NCI-H1417 treated with DMSO at 0.1 percent for 48 hours (cell line): ENCODE measurements around the gene PLEKHA1.

Source experiments
- DNase-seq: peaks from one replicate; lab custom pipeline; 2025; lab: John Stamatoyannopoulos, UW

Gene PLEKHA1

GRCh38 chr10:122379041-122379440, 4.5 kb downstream of the PLEKHA1 start:
- no peak for DNase-seq

DNA sequence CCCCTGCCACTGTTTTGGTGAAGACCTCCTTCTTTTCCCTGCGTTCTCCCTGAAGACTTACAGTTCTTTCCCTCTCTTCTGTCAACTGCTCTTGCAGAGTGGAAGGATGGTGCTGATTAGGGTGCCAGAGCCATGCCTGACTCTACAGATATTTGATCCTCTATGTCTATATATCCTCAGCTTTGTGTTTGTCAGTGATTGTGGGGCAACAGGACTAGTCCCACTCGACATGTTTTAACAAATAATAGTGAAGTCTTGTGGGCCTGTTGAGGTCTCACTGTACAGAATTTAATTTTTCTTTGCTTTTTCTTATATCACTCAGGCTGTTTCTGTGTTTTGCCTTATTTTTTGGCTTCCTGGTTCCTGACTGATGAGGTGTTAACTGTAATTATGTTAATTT, 5.0 kb downstream of the PLEKHA1 start:
- DNase-seq = no peak

- no peak for DNase-seq
Measured at GRCh38 chr10:122380703-122381102, 6.2 kb downstream of the PLEKHA1 start.

GRCh38 chr10:122381680-122382079, 7.2 kb downstream of the PLEKHA1 start:
- DNase-seq = no peak

- DNase-seq = no peak
Measured at GRCh38 chr10:122386514-122386913, 12.0 kb downstream of the PLEKHA1 start.

DNA sequence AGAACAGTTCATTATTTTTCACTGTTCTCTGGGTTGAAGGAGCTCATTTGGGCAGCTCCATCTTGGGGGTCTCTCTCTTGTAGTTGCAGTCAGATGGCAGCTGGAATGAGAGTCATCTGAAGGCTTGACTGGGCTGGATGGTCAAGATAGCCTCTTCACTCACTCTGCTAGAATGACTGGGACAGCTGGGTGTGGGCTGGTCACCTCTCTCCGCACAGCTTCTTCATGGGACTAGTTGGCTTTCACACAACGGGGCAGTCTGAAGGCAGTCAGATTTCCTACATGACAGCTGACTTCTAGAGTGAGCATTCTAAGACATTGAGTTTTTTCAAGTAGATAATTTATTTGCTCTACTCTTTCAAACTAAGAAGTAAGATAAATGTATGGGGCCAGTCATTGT, 13.1 kb downstream of the PLEKHA1 start:
- DNase-seq = no peak

DNA sequence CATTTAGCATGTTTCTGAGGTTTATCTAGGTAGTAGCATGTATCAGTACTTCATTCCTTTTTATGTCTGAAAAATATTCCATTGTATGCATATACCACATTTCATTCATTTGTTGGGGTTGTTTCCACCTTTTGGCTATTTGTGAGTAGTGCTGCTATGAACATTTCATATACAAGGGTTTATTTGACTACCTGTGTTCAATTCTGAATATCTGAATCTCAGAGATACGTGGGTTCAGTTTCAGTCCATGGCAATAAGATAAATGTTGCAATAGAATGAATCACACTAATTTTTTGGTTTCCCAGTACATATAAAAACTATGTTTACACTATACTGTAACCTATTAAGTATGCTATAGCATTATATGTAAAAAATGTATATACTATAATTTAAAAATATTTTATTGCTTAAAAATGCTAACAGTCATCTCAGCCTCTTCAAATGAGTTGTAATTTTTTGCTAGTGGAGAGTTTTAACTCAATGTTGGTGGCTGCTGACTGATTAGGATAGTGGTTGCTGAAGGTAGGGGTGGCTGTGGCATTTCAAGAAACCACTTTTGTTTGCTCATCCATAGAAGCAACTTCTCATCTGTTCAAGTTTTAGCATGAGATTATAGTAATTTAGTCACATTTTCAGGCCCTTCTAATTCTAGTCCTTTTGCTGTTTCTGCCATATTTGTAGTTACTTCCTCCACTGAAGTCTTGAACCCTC, 13.9 kb downstream of the PLEKHA1 start:
- DNase-seq = no peak

DNA sequence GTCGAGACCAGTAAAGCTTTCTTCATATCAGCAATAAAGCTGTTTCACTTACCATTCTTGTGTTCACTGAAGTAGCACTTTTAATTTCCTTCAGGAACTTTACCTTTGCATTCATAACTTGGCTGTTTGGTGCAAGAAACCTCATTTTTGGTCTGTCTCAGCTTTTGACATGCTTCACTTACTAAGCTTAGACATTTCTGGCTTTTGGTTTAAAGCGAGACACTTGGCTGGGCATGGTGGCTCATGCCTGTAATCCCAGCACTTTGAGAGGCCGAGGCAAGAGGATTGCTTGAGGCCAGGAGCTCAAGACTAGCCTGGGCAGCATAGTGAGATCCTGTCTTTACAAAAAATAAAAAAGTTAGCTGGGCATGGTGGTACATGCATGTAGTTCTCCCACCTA, 15.8 kb downstream of the PLEKHA1 start:
- DNase-seq = no peak

GRCh38 chr10:122390679-122391078, 16.2 kb downstream of the PLEKHA1 start:
- no peak for DNase-seq

- DNase-seq = no peak
Measured at GRCh38 chr10:122391875-122392274, 17.4 kb downstream of the PLEKHA1 start.

DNA sequence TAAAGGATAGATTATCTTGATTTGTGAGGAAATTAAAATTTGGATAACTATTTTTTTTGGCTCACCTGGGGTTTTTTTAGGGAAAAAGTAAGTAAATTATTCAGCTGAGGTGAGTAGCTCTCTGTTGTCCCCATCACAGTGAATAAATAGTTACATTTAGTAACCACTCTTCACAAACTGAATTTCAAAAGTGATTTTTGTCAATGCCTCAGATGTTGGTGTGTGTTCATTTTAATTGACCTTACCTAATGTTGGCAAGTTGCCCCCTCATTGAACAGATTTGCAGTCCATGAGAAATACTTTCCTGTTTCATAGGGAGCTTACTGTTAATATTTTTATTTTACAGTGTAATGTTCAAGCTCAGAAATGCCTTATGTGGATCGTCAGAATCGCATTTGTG, 18.3 kb downstream of the PLEKHA1 start:
- no peak for DNase-seq

DNA sequence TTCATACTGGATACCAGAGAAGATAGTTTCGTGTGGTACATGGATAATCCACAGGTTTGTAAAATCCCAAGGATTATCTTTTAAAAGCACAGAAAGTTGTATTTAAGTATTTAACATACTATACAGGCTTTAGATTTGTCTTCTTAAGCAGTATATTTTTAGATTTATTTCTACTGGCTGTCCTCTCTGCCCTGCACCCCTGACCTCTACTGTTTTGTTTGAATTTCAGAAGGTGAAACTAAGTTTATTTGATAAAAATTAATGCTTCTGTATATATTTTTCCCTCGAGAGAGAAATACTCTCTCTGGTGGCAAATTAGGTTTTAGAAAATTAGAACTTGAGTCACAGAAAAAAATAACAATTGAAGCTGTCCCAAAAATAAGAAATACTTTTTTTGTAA, 18.8 kb downstream of the PLEKHA1 start:
- DNase-seq = no peak

DNA sequence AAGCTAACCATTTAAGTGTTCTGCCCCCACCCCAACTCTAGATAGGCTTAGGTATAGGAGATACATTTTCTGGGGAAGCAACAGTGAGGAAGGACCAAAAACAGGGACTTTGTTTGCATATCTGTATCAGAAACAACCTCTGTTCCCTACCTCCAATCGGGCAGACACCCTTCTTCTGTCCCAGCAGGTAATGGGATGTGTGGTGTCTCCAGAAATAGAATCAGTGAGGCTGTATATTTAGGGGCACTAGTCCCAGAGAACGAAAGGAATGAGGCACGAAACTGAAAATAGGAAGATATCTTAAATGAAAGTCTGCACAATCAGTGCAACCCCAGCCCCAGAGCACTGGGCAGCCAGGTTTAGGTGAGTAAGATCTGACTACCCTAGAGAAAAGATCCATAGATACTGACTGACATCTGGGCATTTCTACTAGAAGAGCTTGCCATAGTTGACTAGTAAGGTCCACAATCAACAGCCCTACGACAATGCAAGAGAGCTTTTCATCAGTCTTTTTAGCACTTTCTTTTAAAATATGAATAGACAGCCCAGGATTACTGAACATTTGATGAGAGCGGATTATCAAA, 28.1 kb downstream of the PLEKHA1 start:
- DNase-seq = no peak

DNA sequence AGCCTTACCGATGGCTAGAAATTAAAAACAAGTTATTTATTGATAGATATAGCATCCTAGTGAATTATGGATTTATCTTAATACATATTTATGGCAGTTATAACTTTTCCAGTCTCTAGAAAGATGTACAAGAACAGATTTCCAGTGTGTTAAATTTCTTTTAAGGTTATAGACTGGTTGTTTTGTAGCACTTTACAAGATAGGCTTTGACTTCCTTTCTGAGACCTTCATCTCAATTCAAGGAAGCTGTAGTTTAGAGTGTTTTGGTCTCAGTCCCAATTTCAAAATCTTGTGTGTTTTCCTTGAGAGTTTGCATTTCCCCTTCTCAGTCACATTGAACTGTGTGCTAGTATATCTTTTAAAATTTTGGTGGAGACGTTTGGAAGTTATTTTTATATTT, 30.1 kb downstream of the PLEKHA1 start:
- DNase-seq = no peak

GRCh38 chr10:122407375-122408125, 33.0 kb downstream of the PLEKHA1 start:
- DNase-seq = no peak

- no peak for DNase-seq
Measured at GRCh38 chr10:122413327-122413726, 38.8 kb downstream of the PLEKHA1 start.

GRCh38 chr10:122417667-122418066, 43.2 kb downstream of the PLEKHA1 start:
- DNase-seq = no peak

DNA sequence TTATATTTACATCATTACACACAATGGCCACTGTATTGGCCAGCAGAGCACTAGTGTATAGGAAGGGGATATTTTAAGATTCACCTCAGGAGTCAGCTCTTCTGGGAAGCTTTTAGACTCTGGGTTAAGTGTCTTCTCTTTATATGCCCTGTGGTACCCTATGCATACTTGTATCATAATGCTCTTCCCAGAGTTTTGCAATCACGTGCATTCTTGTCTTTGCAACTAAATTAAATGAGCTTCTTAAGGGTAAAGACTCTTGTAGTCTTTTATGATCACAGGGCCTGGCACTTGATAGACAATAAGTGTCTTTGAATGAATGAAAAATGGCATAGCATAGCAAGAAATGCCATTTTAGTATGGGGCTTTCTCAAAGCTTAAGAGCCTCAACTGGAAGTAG, 44.5 kb downstream of the PLEKHA1 start:
- no peak for DNase-seq

- DNase-seq = no peak
Measured at GRCh38 chr10:122419876-122420623, 45.5 kb downstream of the PLEKHA1 start.

GRCh38 chr10:122420624-122421007, 46.1 kb downstream of the PLEKHA1 start:
- DNase-seq = no peak

DNA sequence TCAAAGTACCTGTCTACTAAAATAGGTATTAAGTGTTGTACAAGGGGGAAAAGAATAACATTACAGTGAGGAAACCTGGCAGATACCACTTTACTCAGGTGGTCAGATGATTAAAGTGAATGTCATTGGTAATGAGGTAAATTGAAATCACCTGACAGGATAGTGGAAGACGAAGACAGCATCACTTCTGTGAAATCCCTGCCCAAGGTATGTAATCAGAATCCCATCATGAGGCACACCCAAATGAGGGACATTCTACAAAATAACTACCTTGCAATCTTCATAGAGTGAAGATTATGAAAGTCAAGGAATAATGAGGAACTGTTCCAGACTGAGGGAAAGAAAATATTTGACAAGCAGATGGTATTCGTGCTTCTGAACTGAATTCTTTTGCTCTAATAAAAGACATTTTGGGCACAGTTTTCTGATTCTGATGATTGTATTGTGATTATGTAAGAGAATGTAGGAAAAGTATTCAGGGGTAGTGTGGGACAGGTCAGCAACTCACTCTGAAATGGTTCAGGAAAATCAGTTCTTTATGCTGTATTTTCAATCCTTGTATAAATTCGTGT, 46.6 kb downstream of the PLEKHA1 start:
- no peak for DNase-seq

GRCh38 chr10:122421742-122422141, 47.2 kb downstream of the PLEKHA1 start:
- no peak for DNase-seq
